Stomach smooth muscle (tissue), 2 donors: ENCODE data around the gene RAB5A.
"Not testable (repeated sequence)": the region's sequence is repeated elsewhere in the genome, so short reads cannot be mapped to it uniquely, and the experiment has no call there.

Experiments
- H3K27ac ChIP-seq: one replicate; pipeline ENCODE4 v1.7.0; 2013; ENCODE audit warnings: mild to moderate bottlenecking, low read length, inconsistent platforms
- H3K27me3 ChIP-seq, 2 donors: one replicate each; pipeline ENCODE4 v1.7.0; 2013; ENCODE audit warnings: low read length in 2 of 2; ENCODE audit not compliant: insufficient read depth in 2 of 2, control insufficient read depth in 1 of 2
- H3K36me3 ChIP-seq, 2 donors: one replicate each; pipeline ENCODE4 v1.7.0; 2013; ENCODE audit warnings: low read length in 2 of 2; ENCODE audit not compliant: control insufficient read depth in 2 of 2, insufficient read depth in 2 of 2
- H3K4me1 ChIP-seq: one replicate; pipeline ENCODE4 v1.7.0; 2013; ENCODE audit warnings: low read length; ENCODE audit not compliant: control insufficient read depth, insufficient read depth
- H3K4me3 ChIP-seq, 2 donors: one replicate each; pipeline ENCODE4 v1.7.0; 2013; ENCODE audit warnings: low read length in 2 of 2
- H3K9ac ChIP-seq, 2 donors: one replicate each; pipeline ENCODE4 v1.7.0; 2013; ENCODE audit warnings: low read length in 2 of 2, mild to moderate bottlenecking in 1 of 2
- H3K9me3 ChIP-seq, 2 donors: one replicate each; pipeline ENCODE4 v1.7.0; 2013; ENCODE audit warnings: low read length in 2 of 2; ENCODE audit not compliant: control insufficient read depth in 2 of 2
- donor health status: healthy.
- donor health status: Pancreatic carcinoma.

Gene RAB5A

DNA sequence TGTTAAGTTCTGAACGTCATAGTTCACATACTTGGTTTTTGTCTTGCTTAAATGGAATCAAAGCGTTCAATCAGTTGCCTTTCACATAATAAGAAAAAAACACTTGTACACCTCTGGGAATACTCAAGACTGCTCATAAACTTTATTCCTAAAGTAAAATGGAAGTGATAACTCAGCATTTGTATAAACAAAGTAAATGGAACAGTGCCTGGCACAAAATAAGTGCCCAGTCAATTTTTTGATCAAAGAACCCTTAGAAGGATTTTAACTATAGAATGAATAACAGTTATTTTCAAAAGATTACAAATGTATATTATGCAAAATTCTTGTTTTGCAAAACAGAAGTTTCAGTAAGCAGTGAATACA lies 1.3 kb downstream of the RAB5A start:
- H3K9ac ChIP-seq = peak overlapping the region; percentile 91 to 99
- H3K27me3 ChIP-seq = no peaks in the 10 kb centered on the region
- peaks cover 9% of the 10 kb centered on the region for H3K4me1 ChIP-seq
- no peaks in the 10 kb centered on the region for H3K9me3 ChIP-seq
- peak overlapping the region; percentile 93 for H3K27ac ChIP-seq
- peak overlapping the region; percentile 94 to 97 for H3K4me3 ChIP-seq
- H3K36me3 ChIP-seq = peaks cover 6 to 8% of the 10 kb centered on the region in 2 donors

DNA sequence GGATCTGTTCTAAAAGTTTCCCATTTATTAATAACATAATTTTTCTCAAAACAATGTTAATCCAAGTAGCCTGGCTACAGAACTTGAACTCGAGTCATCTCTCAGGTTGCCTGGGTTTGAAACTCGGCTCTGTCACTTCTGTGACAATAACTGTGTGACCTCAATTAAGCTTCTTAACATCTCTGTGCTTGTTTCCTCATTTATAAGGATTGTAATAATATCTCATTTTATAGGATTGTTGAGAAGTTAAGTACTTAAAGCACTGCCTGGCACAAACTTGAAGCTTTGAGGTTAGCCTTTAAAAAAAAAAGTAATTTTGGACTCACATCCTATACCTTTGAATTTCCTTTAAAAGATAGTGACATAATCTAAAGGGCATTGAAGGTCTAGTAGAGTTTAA lies 3.4 kb downstream of the RAB5A start:
- Histone ChIP-seq H3K36me3 (peaks cover 6 to 20% of the 10 kb centered on the region in 2 donors), H3K9me3 (no peaks in the 10 kb centered on the region), H3K4me3 (no peak overlapping the region), H3K27ac (no peak overlapping the region), H3K9ac (no peak overlapping the region), H3K4me1 (peaks cover 9% of the 10 kb centered on the region), H3K27me3 (no peaks in the 10 kb centered on the region)

DNA sequence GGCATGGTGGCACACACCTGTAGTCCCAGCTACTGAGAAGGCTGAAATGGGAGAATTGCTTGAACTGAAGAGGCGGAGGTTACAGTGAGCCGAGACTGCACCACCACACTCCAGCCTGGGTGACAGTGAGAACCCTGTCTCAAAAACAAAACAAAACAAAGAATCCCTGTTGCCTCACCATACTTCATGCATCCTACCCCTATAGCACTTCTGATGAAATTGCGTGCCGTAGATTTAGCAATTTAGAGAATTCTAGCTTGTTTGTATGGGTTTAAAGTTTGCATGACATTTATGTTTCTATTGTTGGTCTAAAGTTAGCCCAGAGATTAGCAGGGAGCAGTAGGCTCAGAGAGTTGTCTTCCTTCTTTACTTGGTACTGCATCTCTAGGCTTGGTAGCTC lies 7.8 kb downstream of the RAB5A start:
- Histone ChIP-seq H3K27me3 (no peaks in the 10 kb centered on the region), H3K27ac (no peak overlapping the region), H3K4me1 (peaks cover 2% of the 10 kb centered on the region)

DNA sequence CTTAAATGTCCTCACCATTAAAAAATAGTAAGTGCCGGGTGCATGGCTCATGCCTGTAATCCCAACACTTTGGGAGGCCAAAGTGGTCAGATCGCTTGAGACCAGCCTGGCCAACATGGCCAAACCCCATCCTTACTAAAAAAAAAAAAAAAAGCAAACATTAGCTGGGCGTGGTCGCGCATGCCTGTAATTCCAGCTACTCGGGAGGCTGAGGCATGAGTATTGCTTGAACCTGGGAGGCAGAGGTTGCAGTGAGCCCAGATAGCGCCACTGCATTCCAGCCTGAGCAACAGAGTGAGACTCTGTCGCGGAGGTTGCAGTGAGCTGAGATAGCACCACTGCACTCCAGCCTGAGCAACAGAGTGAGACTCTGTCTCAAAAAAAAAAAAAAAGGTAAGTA lies 10.5 kb downstream of the RAB5A start:
- H3K27ac ChIP-seq, H3K4me1 ChIP-seq, H3K4me3 ChIP-seq, H3K9ac ChIP-seq, H3K9me3 ChIP-seq, H3K27me3 ChIP-seq: not testable (repeated sequence)
- peaks cover 3 to 12% of the 10 kb centered on the region in 2 donors for H3K36me3 ChIP-seq

More for the DNA sequence above, 7.8 kb downstream of the RAB5A start:
- H3K4me3 ChIP-seq = no peak overlapping the region
- H3K9me3 ChIP-seq = no peaks in the 10 kb centered on the region
- H3K36me3 ChIP-seq = peaks cover 6 to 20% of the 10 kb centered on the region in 2 donors
- no peak overlapping the region for H3K9ac ChIP-seq

DNA sequence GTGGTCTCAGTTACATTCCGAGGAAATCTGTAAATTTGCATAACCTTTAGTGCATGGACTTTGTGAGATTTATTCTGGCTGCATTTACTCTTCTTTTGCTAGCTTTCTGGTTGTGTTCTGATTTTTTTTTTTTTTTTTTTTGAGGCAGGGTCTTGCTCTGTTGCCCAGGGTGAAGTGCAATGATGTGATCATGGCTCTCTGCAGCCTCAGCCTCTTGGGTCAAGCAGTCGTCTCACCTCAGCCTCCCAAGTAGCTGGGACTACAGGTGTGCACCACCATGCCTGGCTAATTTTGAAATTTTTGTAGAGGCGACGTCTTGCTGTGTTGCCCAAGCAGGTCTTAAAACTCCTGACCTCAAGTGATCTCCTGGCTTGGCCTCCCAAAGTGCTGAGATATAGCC lies 12.6 kb downstream of the RAB5A start:
- no peak overlapping the region for H3K27ac ChIP-seq
- H3K4me1 ChIP-seq = no peaks in the 10 kb centered on the region
- H3K36me3 ChIP-seq = peaks cover 3% of the 10 kb centered on the region in 2 donors
- H3K4me3 ChIP-seq = no peak overlapping the region
- H3K9me3 ChIP-seq = no peaks in the 10 kb centered on the region
- H3K9ac ChIP-seq = no peak overlapping the region
- no peaks in the 10 kb centered on the region for H3K27me3 ChIP-seq

DNA sequence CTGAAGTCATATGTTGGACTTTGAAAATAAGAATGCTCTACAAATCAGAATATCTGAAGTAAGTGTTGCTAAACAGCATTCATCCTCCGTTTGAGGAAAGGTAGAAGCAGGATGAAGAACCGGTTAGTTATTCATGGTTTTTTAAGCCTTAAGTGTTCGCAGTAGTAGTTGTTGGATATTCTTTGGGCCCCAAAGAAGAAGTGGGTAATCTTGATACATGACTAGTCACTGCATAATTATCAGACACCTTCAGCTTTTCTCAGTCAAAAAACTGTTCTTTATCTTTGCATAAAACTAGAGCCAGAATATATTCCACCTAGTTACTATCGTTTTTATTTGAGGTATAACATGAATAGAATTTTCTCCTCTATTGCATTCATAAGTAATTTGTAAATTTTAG lies 13.8 kb downstream of the RAB5A start:
- no peaks in the 10 kb centered on the region for H3K4me1 ChIP-seq
- no peak overlapping the region for H3K27ac ChIP-seq
- no peaks in the 10 kb centered on the region for H3K9me3 ChIP-seq
- no peak overlapping the region for H3K4me3 ChIP-seq
- H3K36me3 ChIP-seq = peaks cover 0 to 3% of the 10 kb centered on the region in 2 donors
- no peaks in the 10 kb centered on the region for H3K27me3 ChIP-seq
- H3K9ac ChIP-seq = no peak overlapping the region

DNA sequence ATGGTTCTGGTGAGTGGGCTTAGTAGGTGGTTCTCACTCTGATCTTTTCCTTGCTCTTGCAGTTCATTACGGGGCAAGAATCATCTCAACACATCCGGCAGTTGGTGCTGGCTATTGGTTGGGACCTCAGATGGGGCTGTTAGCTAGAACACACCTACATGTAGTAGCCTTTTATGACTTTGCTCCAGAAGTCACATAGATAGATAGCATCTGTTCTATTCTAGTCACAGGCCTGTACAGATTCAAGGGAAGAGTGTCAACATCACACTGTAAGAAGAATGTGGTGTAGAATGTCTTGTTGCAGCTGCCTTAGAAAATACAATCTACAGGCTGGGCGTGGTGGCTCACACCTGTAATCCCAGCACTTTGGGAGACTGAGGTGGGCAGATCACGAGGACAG lies 15.1 kb downstream of the RAB5A start:
- no peaks in the 10 kb centered on the region for H3K9me3 ChIP-seq
- H3K27me3 ChIP-seq = no peaks in the 10 kb centered on the region
- H3K9ac ChIP-seq = no peak overlapping the region
- H3K36me3 ChIP-seq = peaks cover 0 to 3% of the 10 kb centered on the region in 2 donors
- no peaks in the 10 kb centered on the region for H3K4me1 ChIP-seq
- H3K27ac ChIP-seq = no peak overlapping the region
- H3K4me3 ChIP-seq = no peak overlapping the region

DNA sequence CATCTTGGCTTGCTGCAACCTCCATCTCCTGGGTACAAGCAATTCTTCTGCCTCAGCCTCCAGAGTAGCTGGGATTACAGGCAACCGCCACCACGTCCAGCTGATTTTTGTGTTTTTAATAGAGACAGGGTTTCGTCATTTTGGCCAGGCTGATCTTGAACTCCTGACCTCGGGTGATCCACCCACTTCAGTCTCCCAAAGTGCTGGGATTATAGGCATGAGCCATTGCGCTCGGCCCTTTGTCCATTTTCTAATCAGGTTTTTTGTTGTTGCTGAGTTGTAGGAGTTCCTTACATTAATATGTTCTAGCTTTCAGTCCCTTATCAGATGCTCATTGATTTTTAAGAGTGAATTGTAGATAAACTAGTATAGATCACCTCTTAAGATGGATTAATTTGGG lies 20.3 kb downstream of the RAB5A start:
- Histone ChIP-seq H3K27me3 (no peaks in the 10 kb centered on the region), H3K27ac (no peak overlapping the region), H3K9ac (no peak overlapping the region), H3K4me3 (no peak overlapping the region), H3K4me1 (no peaks in the 10 kb centered on the region), H3K36me3 (no peaks in the 10 kb centered on the region), H3K9me3 (no peaks in the 10 kb centered on the region)

DNA sequence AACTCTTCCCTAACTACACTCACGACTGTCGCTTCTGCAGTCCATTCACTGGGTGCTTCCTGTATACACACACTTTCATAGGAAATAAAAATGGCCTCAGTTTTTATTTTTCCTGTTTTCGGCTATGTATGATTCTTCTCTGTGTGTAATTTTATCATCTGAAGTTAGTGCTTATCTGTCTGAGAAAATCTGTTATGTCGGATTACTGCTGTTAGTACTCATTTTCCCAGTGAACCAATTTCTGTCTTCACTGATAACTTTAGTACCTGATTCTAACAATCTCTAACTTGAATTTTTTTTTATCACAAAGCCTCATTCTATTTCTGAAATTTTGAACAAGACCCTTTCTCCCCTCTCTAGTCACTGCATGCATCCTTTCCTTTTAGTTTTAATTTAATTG lies 20.9 kb downstream of the RAB5A start:
- no peaks in the 10 kb centered on the region for H3K27me3 ChIP-seq
- no peaks in the 10 kb centered on the region for H3K4me1 ChIP-seq
- H3K9ac ChIP-seq = no peak overlapping the region
- H3K9me3 ChIP-seq = no peaks in the 10 kb centered on the region
- no peak overlapping the region for H3K4me3 ChIP-seq
- H3K27ac ChIP-seq = no peak overlapping the region
- H3K36me3 ChIP-seq = no peaks in the 10 kb centered on the region

DNA sequence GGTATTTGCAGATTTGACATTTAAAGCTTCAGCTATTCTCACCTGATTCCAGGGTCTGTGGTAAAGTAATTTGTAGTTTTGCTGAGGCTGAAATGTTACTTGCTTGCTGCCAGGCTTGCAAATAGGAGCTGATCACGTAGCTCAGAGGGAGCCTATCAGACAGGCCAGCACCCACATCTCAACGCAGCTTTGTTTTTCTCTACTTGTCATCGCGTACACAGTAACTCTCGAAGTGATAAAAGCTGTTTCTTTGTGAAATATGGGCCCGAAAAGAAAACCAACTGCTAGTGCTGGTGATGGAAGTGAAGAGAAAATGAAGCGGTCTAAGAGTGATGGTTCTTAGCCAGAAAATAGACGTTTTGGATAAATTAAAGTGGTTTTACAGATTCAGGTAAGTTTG lies 23.4 kb downstream of the RAB5A start:
- no peaks in the 10 kb centered on the region for H3K27me3 ChIP-seq
- peaks cover under 1 to 2% of the 10 kb centered on the region in 2 donors for H3K36me3 ChIP-seq
- H3K9ac ChIP-seq = no peak overlapping the region
- no peak overlapping the region for H3K27ac ChIP-seq
- no peaks in the 10 kb centered on the region for H3K4me1 ChIP-seq
- no peak overlapping the region for H3K4me3 ChIP-seq
- H3K9me3 ChIP-seq = no peaks in the 10 kb centered on the region

DNA sequence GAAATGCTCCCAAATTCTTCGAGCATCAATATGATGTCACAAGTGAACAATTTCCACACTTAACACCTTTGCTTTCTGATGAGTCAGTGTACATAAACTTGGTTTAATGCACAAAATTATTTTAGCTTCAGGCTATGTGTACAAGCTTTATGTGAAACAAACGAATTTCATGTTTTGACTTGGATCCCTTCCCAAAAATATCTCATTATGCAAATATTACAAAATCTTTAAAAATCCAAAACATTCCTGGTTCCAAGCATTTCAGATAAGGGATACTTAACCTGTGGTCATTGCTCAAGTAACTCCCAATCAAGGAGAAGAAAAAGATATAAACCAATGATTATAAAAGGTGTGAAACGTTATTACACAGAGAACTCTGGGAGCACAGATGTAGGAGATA lies 25.2 kb downstream of the RAB5A start:
- Histone ChIP-seq H3K4me3 (no peak overlapping the region), H3K4me1 (no peaks in the 10 kb centered on the region), H3K27me3 (no peaks in the 10 kb centered on the region), H3K36me3 (peaks cover 9 to 10% of the 10 kb centered on the region in 2 donors), H3K27ac (no peak overlapping the region), H3K9ac (no peak overlapping the region), H3K9me3 (no peaks in the 10 kb centered on the region)

DNA sequence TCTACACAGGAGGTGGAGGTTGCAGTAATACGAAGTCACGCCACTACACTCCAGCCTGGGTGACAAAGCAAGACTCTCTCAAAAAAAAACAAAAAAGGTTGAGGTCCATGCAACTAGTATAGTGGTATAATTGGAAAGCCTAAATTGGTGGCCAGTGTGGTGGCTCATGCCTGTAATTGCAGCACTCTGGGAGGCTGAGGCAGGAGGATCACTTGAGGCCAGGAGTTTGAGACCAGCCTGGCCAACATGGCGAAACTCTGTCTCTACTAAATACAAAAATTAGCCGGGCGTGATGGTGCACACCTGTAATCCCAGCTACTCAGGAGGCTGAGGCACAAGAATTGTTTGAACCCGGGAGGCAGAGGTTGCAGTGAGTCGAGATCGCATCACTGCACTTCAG lies 42.0 kb downstream of the RAB5A start:
- not testable (repeated sequence) for H3K9me3 ChIP-seq, H3K27me3 ChIP-seq, H3K9ac ChIP-seq, H3K4me1 ChIP-seq, H3K36me3 ChIP-seq, H3K27ac ChIP-seq, H3K4me3 ChIP-seq
